ENCODE results near the gene HEPHL1. TPM values are rescaled to one million over a fixed set of nuclear protein-coding genes. Genes with fewer than 3 reads are reported as not detected.

HEPHL1 gene
- total and polyA plus RNA-seq, 2 experiments from 2014 or later = 0.07 to 0.21 TPM

GRCh38 chr11:94148189-94148588 is 127.0 kb downstream of the HEPHL1 start (continued):
- no peak for TF ChIP-seq REST (IDR thresholded peaks at IDR 0.05; ENCODE audit: unreplicated experiment)
- TF ChIP-seq EZH2phosphoT487 (IDR thresholded peaks at IDR 0.05; ENCODE audit: unreplicated experiment) = no peak
- no peak for TF ChIP-seq CREB1 (CRISPR knock-in tag; IDR thresholded peaks at IDR 0.05; ENCODE audit: low read depth)
- TF ChIP-seq JUNB (IDR thresholded peaks at IDR 0.05; ENCODE audit: unreplicated experiment) = no peak
- no peak for TF ChIP-seq ZNF114 (CRISPR knock-in tag; IDR thresholded peaks at IDR 0.05)
- TF ChIP-seq ZNF331 (CRISPR knock-in tag; IDR thresholded peaks at IDR 0.05; ENCODE audit: low read depth) = no peak
- TF ChIP-seq ETS1 (IDR thresholded peaks at IDR 0.05) = no peak
- no peak for TF ChIP-seq NANOG (IDR thresholded peaks at IDR 0.05; ENCODE audit: borderline replicate concordance)
- TF ChIP-seq STAT1 (IDR thresholded peaks at IDR 0.05; ENCODE audit: unreplicated experiment) = no peak
- no peak for TF ChIP-seq POLR2AphosphoS5 (IDR thresholded peaks at IDR 0.05; ENCODE audit: low read depth)
- TF ChIP-seq EZH2 (IDR thresholded peaks at IDR 0.05; ENCODE audit: low read depth, unreplicated experiment) = no peak

- DNase-seq (ENCODE audit: low spot score) (no peak), ATAC-seq (no peak)
- Histone ChIP-seq H3K36me3 (ENCODE audit: insufficient read depth) (peaks cover 11% of the 10 kb centered on the region; the same call in 1 of the 2 replicates), H3K9me2 (ENCODE audit: insufficient read depth) (no peaks in the 10 kb centered on the region), H3K27me3 (ENCODE audit: insufficient read depth) (no peaks in the 10 kb centered on the region), H3K4me2 (no peak overlapping the region), H3K4me3 (no peak overlapping the region), H3F3A (replicated peaks; ENCODE audit: low read depth) (no peaks in the 10 kb centered on the region), H3K79me2 (replicated peaks; ENCODE audit: insufficient read depth) (peaks cover 100% of the 10 kb centered on the region), H2AFZ (no peak overlapping the region), H3K4me1 (ENCODE audit: insufficient read depth) (peaks cover 62% of the 10 kb centered on the region), H4K20me1 (replicated peaks; ENCODE audit: insufficient read depth) (peaks cover 92% of the 10 kb centered on the region), H3K27ac (ENCODE audit: low read depth) (no peak overlapping the region)
- H3K36me3 Mint-ChIP-seq (ENCODE audit: low read depth) = peaks cover 10% of the 10 kb centered on the region
- no peak overlapping the region for H3K4me3 Mint-ChIP-seq
- H3K27me3 Mint-ChIP-seq (ENCODE audit: insufficient read depth, low read depth, poor library complexity) = peaks cover 6% of the 10 kb centered on the region
- no peaks in the 10 kb centered on the region for H3K9me3 Mint-ChIP-seq
- no peak overlapping the region for H3K27ac Mint-ChIP-seq
- TF ChIP-seq ZNF331 (CRISPR knock-in tag; IDR thresholded peaks at IDR 0.05; ENCODE audit: low read depth) (no peak), EZH2 (IDR thresholded peaks at IDR 0.05; ENCODE audit: low read depth, unreplicated experiment) (no peak), EZH2phosphoT487 (IDR thresholded peaks at IDR 0.05; ENCODE audit: unreplicated experiment) (no peak), NANOG (IDR thresholded peaks at IDR 0.05; ENCODE audit: borderline replicate concordance) (no peak), POLR2AphosphoS5 (IDR thresholded peaks at IDR 0.05; ENCODE audit: low read depth) (no peak)
- peaks cover 75% of the 10 kb centered on the region for H3K4me1 Mint-ChIP-seq
Observed at GRCh38 chr11:94149431-94150017, 128.4 kb downstream of the HEPHL1 start.
